Cardiac muscle cell (in vitro differentiated cells and primary cell): ENCODE data around the gene CALHM2. TPM values are rescaled to one million over a fixed set of nuclear protein-coding genes. Genes with fewer than 3 reads are reported as not detected.

Experiments used
- DNase-seq, 2 donors: peaks; one replicate each; pipeline versions ENCODE4 v3.0.0 to v3.0.0-alpha.2; 2010 to 2017; ENCODE audit warnings: low read depth in 1 of 2, low spot score in 1 of 2
- H3K27ac ChIP-seq: fragments of 200-600 bp; sonication (generic); 2 replicates; pipeline ENCODE4 v1.5.1; 2016
- H3K27me3 ChIP-seq: fragments of 200-600 bp; sonication (generic); 2 replicates; pipeline ENCODE4 v1.6.0; 2016; ENCODE audit warnings: control low read depth
- H3K36me3 ChIP-seq: fragments of 200-600 bp; sonication (generic); 2 replicates; pipeline ENCODE4 v1.5.1; 2016; ENCODE audit warnings: control low read depth
- H3K4me1 ChIP-seq: fragments of 200-600 bp; sonication (generic); 2 replicates; pipeline ENCODE4 v1.8.1; 2017; ENCODE audit warnings: low read depth, mild to moderate bottlenecking, mixed run types
- H3K4me3 ChIP-seq: fragments of 200-600 bp; sonication (generic); 2 replicates; pipeline ENCODE4 v1.5.1; 2016; ENCODE audit warnings: mild to moderate bottlenecking
- H3K9me3 ChIP-seq: fragments of 200-600 bp; sonication (generic); 2 replicates; pipeline ENCODE4 v1.5.1; 2017; ENCODE audit warnings: low read depth, mild to moderate bottlenecking, control low read depth
- polyA plus RNA-seq: library from polyadenylated mRNA; unstranded; fragments of >200 nt; fragmentation: Nextera tagmentation; extraction: Ambion mirVana; gene quantifications from 2 replicates; pipeline ENCODE4 v1.2.1, GENCODE V29; 2016
- total RNA-seq: library from RNA; depleted of rRNA; stranded (reverse); fragments of >200 nt; gene quantifications from 2 replicates; pipeline ENCODE4 v1.2.3, GENCODE V29; 2016
- TF ChIP-seq, protein P1 (sequence below): IDR thresholded peaks from 2 replicates; pipeline ENCODE4 v1.5.1; 2012; ENCODE audit warnings: low read depth, mild to moderate bottlenecking, low read length

CALHM2 gene
- total and polyA plus RNA-seq, 2 experiments from 2014 or later: 1.1 to 3.7 TPM

- H3K4me3 ChIP-seq: no peak within 1 kb of the TSS
- no peaks in the 10 kb centered on the region for H3K36me3 ChIP-seq
- H3K9me3 ChIP-seq: no peaks in the 10 kb centered on the region
- H3K27me3 ChIP-seq: no peaks in the 10 kb centered on the region
- H3K4me1 ChIP-seq: no peaks in the 10 kb centered on the region
- TF ChIP-seq, protein P1, sequence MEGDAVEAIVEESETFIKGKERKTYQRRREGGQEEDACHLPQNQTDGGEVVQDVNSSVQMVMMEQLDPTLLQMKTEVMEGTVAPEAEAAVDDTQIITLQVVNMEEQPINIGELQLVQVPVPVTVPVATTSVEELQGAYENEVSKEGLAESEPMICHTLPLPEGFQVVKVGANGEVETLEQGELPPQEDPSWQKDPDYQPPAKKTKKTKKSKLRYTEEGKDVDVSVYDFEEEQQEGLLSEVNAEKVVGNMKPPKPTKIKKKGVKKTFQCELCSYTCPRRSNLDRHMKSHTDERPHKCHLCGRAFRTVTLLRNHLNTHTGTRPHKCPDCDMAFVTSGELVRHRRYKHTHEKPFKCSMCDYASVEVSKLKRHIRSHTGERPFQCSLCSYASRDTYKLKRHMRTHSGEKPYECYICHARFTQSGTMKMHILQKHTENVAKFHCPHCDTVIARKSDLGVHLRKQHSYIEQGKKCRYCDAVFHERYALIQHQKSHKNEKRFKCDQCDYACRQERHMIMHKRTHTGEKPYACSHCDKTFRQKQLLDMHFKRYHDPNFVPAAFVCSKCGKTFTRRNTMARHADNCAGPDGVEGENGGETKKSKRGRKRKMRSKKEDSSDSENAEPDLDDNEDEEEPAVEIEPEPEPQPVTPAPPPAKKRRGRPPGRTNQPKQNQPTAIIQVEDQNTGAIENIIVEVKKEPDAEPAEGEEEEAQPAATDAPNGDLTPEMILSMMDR: no peak
- no peak for DNase-seq
- H3K27ac ChIP-seq: no peak within 1 kb of the TSS
Observed at GRCh38 chr10:103479135-103479534, 27.0 kb upstream of the CALHM2 start, which contains the start of gene CALHM3. Gene CALHM3 (minus strand): TSS chr10:103479240. CDS start chr10:103479032, 208 bp downstream.

GRCh38 chr10:103478671-103479070, 26.5 kb upstream of the CALHM2 start:
- no peaks in the 10 kb centered on the region for H3K36me3 ChIP-seq

DNA sequence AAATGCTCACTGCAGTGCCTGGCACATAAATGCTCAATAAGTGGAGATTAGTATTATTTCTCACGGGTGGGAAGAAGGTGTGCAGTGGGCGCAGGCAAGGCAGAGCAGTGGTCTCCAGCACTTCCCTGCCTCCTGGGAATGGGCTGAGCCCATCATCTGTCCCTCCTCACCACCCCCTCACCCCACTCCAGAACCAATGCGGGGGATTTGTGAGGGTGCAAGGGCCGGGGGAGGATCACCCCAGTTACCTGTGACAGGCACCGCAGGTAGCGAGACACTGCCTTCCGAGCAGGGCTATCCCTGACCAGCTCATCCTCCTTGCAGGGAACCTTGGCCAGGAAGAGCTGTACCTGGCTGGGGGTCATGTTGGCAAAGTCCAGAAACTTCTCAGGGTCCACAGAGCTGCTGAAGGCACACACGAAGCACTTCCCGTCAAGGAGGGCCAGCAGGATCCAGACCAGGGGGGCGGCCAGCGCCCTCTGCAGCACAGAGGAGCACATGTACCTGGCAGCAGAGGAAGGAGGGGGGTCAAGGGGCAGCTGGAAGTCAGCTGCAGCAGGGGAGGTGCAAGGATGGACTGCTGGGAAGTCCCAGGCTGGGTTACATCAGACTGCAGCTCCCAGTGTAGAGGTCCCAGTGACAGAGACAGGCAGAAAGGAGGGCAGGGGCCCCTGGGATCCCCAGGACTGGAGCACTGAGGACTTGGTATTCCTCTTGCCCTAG, 24.0 kb upstream of the CALHM2 start:
- Histone ChIP-seq H3K4me1 (no peaks in the 10 kb centered on the region), H3K36me3 (no peaks in the 10 kb centered on the region), H3K9me3 (no peaks in the 10 kb centered on the region), H3K27ac (no peak overlapping the region), H3K4me3 (no peak overlapping the region), H3K27me3 (no peaks in the 10 kb centered on the region)
- DNase-seq: peak; percentile 39 to 41
- TF ChIP-seq, protein P1: peak; percentile 33

More at GRCh38 chr10:103478671-103479070, 26.5 kb upstream of the CALHM2 start:
- DNase-seq: no peak
- H3K4me1 ChIP-seq: no peaks in the 10 kb centered on the region
- no peaks in the 10 kb centered on the region for H3K9me3 ChIP-seq
- H3K27ac ChIP-seq: no peak overlapping the region
- TF ChIP-seq, protein P1: no peak
- no peak overlapping the region for H3K4me3 ChIP-seq
- no peaks in the 10 kb centered on the region for H3K27me3 ChIP-seq

- no peak for DNase-seq
- no peaks in the 10 kb centered on the region for H3K9me3 ChIP-seq
Observed at GRCh38 chr10:103475437-103475836, 23.3 kb upstream of the CALHM2 start.

GRCh38 chr10:103474077-103474476, 21.9 kb upstream of the CALHM2 start:
- no peak overlapping the region for H3K4me3 ChIP-seq
- no peaks in the 10 kb centered on the region for H3K9me3 ChIP-seq
- no peaks in the 10 kb centered on the region for H3K36me3 ChIP-seq
- TF ChIP-seq, protein P1: no peak
- no peaks in the 10 kb centered on the region for H3K27me3 ChIP-seq
- no peak overlapping the region for H3K27ac ChIP-seq
- H3K4me1 ChIP-seq: no peaks in the 10 kb centered on the region
- no peak for DNase-seq

More at GRCh38 chr10:103475437-103475836, 23.3 kb upstream of the CALHM2 start:
- Histone ChIP-seq H3K36me3 (no peaks in the 10 kb centered on the region), H3K4me1 (no peaks in the 10 kb centered on the region), H3K27me3 (no peaks in the 10 kb centered on the region), H3K27ac (no peak overlapping the region), H3K4me3 (no peak overlapping the region)
- TF ChIP-seq, protein P1: no peak
